Amniotic epithelial cell (primary cell): ENCODE data around the gene TMPRSS3.
"Not testable (repeated sequence)": the region's sequence is repeated elsewhere in the genome, so short reads cannot be mapped to it uniquely, and the experiment has no call there.

Experiments used
- DNase-seq: peaks from one replicate; pipeline ENCODE4 v3.0.0-alpha.2; 2010; ENCODE audit warnings: low read depth

TMPRSS3 gene

DNA sequence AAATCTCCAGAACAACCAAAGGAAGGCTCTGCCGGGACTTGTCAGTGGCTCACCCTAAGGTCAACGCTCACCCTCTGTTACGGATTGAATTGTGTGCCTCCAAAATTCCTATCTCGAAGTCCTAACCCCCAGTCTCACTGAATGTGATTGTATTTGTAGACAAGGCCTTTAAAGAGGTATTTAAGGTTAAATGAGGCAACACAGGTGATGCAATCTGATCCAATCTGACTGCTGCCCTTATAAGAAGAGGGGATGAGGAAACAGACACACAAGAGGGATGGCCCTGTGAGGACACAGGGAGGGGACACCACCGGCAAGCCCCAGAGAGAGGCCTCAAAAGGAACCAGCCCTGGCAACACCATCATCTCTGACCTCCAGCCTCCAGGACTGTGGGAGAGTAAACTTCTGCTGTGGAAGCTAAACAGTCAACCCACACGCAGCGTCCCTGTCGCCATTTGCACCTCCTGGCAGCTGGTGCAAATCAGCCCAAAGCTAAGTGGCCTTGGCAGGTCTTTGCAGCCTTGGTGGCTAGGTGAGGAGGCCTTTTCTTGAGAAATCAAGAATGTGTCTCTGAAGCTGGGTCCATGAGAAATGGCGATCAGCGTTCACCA, 32.1 kb upstream of the TMPRSS3 start:
- DNase-seq, result no peak

DNA sequence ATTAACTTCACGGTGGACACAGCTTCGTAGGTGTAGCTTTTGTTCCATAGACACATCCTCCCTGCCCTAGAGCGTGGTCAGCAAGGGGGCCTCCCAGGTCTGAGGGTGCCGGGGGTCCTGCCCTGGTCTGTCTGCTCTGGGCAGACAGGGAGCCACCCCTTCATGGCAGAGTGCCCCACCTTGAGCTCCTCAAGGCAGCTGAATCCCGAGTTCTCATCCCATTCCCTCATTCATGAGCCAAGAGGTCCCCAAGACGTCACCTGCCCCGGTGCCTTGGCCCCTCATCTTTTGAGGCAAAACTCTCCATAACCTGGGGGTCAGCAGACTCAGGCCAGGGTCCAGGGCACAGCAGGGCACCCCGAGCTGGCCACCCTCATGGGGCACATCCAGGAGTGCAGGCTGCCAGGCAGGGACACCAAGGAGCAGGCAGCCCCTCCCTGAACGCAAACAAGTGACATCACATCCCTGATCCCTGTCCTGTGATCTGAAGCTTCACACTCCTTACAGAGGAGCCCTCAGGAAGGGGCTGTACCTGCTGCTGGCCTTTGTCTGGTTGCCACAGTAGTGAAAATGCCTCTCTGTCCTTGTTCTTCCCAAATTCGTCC, 31.1 kb upstream of the TMPRSS3 start:
- no peak for DNase-seq

DNA sequence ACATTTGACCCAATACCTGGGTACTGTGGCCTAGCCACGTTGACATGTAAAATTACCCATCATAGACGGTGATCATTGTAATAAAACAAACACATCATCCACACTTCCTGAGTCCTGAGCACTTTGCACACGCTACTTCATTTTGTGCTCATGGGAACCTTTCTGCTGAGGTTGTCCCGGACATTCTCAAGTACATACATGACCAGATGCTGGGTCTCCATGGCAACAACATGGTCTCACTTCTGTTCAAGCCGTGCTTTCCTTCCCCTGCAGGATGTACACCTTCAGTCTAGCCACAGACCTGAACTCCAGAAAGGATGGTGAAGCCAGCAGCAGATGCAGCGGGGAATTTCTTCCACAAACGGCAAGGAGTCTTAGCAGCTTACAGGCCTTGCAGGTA, 30.6 kb upstream of the TMPRSS3 start:
- DNase-seq, result no peak

DNA sequence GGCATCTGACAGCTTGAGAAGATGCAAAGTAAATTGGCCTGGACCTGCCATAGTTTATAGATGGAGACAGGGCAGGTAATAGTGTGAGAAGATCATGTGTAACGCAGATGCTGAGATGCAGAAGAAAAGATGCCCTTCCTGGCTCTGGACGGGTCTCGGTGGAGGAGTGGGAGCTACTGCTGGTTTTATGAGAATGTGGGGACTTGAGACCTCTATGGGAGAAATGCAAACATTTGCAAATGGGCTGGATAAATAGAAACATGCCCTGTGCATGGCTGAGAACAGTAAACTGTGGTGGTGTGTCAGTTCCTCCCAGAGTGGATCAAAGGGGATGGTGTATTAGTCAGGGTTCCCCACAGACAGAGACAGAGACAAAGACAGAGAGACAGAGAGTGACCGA, 29.7 kb upstream of the TMPRSS3 start:
- no peak for DNase-seq

DNA sequence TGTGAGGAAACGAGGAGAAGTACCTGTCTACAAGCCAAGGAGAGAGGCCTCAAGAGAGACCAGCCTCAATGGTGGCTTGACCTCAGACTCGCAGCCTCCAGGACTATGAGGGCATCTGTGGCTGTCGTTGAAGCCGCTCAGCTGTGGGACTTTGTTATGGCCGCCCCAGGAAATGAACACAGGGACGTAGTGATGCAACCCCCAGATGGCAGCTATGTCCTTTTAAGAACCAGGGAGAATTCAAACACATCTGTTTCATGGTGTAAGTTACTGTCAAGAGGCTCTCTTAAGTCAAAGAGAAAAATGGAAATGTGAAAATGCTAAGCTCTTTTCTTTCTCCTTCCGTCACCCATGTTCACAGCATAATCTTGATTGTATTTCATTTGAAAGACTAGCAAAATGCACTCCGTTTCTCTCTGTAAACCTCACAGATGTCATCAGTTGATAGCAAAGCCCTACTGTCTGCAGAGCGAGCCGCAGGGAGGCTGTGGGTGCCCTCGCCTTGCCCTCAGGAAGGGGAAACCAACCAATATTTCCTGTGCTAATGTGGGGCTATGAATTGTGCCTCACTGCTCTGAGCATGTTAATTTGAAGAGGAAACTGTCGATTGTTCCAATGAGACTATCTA, 29.2 kb upstream of the TMPRSS3 start:
- no peak for DNase-seq

DNA sequence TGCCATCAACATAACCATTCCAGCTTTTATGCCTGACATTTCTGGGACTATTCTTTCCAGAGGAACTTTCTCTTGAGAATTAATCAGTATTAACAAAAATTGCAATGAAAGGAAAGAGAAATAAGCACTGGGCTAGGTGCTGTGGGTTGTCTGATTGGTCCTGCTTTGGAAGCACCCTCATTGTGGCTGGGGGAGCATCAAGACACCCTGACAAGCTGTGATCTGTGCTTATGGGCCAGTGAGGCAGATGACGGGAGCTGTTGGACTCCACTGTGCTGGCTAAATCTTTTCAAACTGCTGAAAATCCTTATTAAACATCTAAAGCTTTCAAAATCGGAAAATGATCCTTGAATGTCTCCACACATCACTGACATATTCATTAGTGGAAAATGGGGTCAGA, 27.8 kb upstream of the TMPRSS3 start:
- no peak for DNase-seq

DNA sequence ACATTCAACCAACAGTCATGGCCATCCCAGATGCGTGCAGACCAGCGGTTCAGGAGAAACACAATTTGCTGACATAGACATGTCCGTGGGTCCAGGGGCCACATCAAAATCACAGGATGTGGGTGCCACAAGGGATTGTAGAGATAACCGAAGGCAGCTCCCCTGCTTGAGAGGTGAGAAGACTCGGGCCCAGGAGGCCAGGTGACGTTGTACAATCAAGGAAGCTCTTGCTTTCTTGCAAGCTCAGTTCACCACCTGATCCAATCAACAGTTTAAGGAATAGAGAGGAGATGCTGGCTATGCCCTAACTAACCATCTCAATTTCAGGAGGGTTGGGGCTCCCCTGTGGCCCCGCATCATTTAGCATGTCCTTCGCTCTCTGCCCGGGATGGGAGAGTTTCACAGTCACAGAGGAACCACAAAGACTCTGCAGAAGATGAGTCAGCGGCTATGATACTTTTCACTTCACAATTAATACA, 27.4 kb upstream of the TMPRSS3 start:
- no peak for DNase-seq

DNA sequence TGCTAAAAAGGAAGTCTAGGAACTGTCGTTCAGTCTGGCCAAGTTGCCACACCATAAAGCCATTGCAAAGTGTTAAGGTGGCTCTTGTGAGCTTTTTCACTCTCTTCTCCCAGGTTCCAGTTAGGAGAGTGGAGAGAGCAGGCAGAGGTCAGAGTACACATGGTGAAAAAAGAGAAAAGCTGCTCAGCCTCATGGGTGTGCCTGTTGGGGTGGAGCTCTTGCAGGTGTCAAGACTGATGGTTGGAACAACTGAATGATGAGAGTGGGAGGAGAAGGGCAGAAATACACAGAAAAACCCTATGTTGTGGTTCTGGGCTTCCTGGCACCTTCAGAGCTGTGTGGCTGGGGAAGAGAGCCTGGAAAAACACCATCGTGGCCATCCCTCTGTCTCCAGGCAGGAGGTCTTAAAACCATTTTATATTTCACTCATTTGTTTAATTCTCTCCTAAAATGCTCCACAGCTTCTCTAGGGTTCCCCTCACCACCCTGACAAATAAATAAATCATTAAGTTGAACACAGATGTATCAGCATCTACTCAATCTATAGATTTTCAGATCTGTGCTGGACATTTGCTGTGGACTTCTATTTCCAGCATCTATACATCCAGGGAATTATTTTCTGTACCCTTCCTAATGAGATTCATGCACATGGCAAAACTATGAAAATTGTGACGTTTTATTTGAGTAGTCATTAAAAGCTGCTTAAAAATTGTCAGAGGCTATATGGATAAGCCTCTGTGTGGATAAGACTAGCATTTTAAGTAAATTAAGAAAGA, 25.4 kb upstream of the TMPRSS3 start:
- DNase-seq, result no peak

DNA sequence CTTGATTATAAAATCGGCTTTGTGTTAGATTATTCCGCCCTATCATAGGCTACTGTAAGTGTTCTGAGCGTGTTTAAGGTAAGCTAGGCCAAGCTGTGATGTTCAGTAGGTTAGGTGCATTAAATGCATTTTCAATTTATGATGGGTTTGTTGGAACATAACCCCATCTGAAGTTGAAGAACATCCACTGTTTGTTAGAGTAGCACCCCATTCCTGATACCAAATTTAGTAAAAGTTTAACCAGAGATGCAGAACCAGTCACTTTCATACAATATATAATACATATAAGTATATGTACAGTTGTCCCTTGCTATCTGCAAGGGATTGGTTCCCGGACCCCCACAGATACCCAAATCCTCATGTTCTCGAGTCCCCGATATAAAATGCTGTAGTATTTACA, 24.0 kb upstream of the TMPRSS3 start:
- no peak for DNase-seq

DNA sequence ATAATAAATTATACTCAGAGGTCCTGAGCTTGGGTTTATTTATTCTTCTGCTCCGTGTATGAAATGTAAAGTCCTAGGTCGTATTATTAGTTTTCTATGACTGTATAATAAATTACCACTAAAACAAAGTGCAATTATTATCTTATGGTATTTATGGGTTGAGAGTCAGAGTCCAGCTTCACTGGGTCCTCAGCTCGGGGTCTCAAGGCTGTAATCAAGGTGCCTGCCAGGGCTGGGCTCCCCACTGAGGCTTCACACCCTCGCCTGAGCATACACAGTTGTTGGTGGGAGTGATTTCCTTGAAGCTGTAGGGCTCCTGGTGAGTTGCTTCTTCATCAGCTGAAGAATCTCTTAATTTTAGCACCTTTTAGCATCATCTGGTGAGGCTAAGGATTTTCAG, 23.0 kb upstream of the TMPRSS3 start:
- no peak for DNase-seq

DNA sequence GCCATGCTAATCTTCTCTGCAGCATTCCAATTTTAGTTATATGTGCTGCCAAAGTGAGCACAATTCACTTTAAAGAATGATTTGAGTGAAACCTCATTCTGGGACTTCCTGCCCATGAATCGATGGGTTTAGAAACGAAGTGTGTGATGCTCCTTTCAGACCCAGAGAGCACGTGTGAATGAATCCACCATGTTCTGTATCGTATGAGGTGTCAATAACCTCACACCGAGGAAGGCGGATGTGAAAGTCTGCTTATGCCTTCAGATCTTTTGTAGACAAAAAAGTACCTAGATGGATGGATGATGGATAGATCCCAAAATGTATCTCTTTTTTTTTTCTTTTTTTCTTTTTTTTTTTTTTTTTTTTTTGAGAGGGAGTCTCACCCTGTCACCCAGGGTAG, 21.7 kb upstream of the TMPRSS3 start:
- DNase-seq, result no peak

DNA sequence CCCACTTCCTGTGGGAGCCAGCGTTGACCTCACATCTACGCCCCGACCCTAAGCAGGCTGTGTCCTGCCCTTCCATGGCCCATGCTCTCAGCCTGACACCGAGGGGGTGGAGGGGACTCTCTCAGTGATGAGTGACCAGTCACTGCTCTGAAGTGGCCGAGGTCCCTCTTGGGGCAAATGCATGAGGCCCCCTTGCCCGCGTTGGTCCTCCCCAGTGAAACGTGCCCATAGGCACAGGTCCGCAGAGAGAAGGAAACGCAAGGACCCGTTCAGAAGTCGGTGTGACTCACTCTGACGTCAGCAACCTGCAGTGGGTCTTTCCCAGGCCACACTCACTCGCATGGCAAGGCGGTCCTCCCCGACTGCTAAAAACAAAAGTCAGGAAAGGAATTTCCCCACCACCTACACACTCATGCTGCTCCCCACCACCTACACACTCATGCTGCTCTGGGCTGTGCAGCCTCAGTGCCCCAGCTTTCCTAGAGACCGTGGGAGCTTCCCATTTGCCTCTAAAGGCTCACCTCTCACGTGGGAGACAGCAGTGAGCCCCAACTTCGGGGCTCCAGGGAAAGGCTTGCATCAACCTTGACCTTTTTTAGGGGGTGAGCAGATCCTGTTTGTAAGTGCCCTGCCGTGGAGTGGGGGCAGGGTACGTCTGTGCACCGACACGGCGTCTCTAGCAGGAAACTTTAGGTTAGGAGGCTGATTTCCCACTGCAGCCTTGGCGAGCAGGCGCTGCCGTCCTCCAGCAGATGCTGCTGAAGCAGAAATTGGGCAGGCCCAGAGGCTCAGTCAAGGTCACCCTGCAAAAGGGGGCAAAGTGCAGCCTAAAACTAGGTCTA, 19.3 kb upstream of the TMPRSS3 start:
- peak; percentile 38 for DNase-seq

DNA sequence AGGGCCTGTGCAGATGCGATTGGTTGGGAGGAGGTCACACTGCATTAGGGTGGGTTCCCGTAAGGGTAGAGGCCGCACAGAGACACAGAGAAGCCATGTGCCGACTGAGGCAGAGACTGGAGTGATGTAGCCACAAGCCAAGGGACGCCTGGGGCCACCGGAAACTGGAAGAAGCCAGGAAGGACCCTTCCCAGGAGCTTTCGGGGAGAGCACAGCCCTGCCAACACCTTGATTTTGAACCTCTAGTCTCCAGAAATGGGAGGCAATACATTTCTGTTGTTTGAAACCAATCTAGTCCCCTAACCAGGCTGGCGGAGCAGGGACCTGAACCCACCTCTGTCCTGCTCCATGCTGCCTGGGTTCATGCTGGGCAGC, 18.7 kb upstream of the TMPRSS3 start:
- DNase-seq, result no peak

DNA sequence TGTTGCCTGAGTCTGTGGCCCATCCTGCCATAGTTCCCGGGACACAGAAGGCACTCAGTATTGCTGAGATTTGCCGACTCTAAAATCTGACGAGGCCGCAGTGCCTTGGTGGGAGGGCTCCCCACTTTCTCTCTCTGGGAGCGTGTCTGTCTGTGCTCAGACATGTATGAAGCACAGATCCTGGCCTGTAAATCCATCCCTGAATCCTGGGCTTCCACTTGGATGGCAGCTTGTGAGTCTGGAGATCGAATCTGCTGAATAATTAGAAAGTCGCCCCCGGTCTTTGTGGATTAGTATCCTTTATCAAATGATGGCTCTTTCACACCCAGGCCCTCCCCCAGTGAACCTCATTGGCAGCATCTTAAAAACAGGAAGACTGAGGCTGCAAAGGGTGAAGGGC, 18.2 kb upstream of the TMPRSS3 start:
- no peak for DNase-seq

DNA sequence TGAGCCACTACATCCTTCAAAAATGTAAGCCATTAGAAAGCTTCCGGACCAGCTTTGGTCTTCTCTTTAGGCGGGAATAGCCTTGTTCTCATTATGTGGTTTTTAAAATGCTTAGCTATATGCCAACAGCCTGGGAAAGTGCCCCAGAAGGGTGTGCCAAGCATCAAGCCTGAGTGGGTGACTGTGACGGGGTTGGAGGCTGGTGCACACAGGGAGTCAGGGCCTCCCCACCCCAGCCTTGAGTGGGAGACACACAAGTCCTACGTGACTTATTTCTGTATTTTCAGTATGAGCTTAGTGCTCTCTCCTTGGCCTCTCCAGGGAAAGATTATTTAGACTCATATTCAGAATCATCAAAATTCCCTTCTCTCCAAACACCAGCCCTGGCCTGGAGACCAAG, 17.6 kb upstream of the TMPRSS3 start:
- no peak for DNase-seq

DNA sequence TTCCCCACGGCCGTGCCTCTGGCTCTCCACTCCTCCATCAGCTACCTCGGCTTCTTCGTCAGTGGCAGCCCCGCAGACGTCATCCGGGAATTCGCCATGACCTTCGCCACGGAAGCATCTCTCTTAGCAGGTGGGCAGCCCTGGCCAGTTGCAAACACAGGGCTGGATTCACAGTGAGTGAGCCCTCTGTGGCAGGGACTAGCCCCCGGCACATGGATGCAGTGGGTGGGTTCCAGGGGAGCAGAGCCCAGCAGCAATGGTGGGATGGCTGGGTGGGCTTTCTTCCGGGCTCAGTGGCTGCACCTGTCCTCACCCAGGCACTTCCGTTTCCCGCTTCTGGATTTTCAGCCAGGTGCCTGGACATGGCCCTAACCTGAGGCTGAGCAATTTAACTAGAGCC, 17.2 kb upstream of the TMPRSS3 start:
- no peak for DNase-seq

DNA sequence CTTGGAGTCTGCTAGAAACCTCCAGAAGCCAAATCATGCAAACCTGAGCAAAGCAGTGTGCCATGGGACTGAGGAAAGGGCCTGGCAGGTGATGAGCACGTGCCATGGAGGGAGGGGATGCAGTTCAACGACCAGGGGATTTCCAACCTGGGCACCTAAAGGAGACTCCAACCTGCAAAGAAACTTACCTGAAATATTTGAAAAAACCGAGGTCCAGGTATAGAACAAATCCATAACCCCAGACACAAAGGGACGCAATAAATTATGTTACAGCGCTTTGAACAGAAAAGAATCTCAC, 16.7 kb upstream of the TMPRSS3 start:
- DNase-seq, result no peak

DNA sequence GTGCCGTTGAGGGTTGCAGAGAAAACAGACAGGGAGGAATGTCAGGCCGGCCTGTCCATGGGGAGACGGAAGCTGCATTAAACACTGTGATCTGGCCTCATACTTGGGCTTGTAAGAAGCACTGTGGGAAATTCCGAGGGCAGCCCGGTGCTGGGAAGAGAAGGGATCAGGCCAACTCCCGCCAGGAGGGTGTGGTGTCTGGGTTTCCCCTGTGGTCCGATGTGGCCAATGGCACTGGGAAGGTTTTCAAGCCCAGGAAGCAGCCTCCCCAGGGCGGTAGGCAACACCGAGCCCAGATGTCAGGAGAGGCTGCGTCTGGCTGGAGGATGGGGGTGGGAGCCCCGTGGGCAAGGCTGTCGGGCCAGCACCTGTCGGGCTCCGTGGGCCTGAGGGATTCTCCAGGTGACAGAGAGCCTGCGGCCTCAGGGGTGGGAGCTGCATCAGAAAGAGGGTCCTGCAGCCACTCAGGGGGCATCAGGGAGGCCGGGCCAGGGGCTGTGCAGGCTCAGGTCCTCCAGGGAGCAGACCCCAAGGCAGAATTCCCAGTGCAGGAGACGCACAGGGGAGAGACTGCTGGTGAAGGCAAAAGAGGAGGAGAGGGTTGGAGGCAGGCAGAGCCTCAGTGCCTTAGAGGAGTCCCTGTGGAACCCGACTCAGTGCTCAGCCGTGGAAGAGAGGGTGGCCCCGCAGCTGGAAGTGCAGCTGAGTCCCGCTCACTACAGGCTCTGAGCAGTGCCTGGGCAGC, 16.2 kb upstream of the TMPRSS3 start:
- DNase-seq, result no peak

DNA sequence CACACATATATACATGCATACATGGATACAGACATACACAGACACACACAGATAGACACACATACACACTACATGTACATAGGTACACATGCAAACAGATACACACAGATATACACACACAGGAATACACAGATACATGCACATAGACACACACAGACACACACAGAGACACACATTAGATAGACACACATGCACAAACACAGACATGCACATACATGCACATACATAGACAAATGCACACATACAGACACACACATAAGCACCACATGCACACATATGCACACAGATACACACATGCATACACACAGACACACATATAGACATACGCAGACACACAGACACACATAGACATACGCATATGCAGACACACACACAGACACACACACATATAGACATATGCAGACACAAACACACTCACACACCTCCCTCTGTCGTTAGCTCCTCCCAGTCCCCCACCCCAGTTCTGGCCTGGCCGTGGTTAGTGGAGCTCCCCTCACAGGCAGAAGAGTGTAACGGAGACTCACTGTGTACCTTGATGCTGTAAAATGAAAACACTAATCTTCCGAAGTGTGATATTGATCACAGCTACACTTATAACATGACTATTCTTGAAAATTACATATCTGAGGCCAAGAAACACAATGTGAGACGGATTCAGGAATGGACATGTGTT, 15.5 kb upstream of the TMPRSS3 start:
- no peak for DNase-seq

DNA sequence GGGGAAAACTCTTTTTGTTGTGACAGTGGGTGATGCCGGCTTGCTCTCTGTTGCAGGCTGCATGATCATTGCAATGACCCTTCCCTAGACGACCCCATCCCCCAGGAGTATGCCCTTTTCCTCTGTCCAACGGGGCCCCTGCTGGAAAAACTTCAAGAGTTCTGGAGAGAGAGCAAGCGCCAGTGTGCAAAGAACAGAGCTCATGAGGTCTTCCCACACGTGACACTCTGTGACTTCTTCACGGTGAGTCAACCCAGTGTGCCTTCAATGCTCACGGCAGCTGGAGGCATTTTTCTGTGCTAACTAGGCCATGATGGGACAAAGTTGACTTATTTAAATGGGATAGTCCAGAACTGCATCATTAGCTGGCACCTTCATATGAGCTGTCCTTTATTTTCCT, 13.5 kb upstream of the TMPRSS3 start:
- no peak for DNase-seq

DNA sequence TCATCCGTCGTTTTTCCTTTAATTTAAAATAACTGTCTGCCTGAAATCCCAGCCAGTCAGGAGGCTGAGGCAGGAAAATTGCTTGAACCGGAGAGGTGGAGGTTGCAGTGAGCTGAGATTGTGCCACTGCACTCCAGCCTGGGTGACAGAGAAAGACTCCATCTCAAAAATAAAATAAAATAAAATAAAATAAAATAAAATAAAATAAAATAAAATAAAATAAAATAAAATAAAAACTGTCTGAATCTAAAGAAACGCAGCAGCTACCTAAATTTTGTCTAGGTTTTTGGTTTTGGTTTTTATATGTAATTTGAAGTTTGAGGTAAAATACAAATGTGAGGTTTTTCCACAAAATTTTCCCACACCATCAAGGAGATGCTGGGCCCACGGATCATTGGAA, 12.9 kb upstream of the TMPRSS3 start:
- not testable (repeated sequence) for DNase-seq
